HepG2 (cell line): ENCODE results near the gene SLC13A1. TPM values are rescaled to one million over a fixed set of nuclear protein-coding genes. Genes with fewer than 3 reads are reported as not detected.
"Not testable (repeated sequence)": the region's sequence is repeated elsewhere in the genome, so short reads cannot be mapped to it uniquely, and the experiment has no call there.

Source experiments
- ATAC-seq: fragments of 200-7000 bp; cut with Tn5 transposase; 3 replicates; pipeline ENCODE4 v1.9.1; 2020; ENCODE audit warnings: mild to moderate bottlenecking, moderate library complexity
- BruUV-seq: library from RNA; stranded (reverse); fragments of 400-500 nt; replicated peaks from 2 replicates; lab custom pipeline; 2021; lab: Mats Ljungman, UMichigan
- CTCF ChIA-PET: fragments of 300-600 bp; formaldehyde crosslinking; extraction: SDS; loops from one replicate; lab custom pipeline; 2021; ENCODE audit warnings: low total read pairs, inconsistent platforms, low intra/inter-chr PET ratio; lab: Yijun Ruan, JAX
- POLR2A ChIA-PET: fragments of 350-600 bp; sonication (Branson Sonifier 250); formaldehyde crosslinking; loops from one replicate; lab custom pipeline; 2020; ENCODE audit warnings: antibody characterized with exemption, inconsistent platforms; lab: Yijun Ruan, JAX
- DNase-seq: peaks from one replicate; pipeline ENCODE4 v3.0.0-alpha.2; 2015; ENCODE audit warnings: low spot score
- FAIRE-seq: peaks from 3 replicates; lab custom pipeline; 2011; peaks lifted over from hg19 to GRCh38; lab: Jason Lieb, UNC
- H2AFZ ChIP-seq: one replicate; pipeline ENCODE4 v1.6.1; 2011; ENCODE audit warnings: low read length, inconsistent platforms
- H3K27ac ChIP-seq: fragments of 300-600 bp; 3 replicates; pipeline ENCODE4 v1.8.0; 2011; ENCODE audit warnings: mixed run types, mild to moderate bottlenecking, mixed read lengths, low read length, inconsistent platforms; ENCODE audit not compliant: insufficient read depth; ENCODE audit errors: extremely low read length
- H3K27me3 ChIP-seq, 2 experiments: fragments of 200-600 bp in 1 of 2; 2 replicates in 1 of 2; 3 replicates in 1 of 2; pipeline versions ENCODE4 v1.6.0 to v1.8.0; 2011; ENCODE audit warnings: low read length in 2 of 2, mild to moderate bottlenecking in 2 of 2, moderate library complexity in 2 of 2, inconsistent platforms in 1 of 2; ENCODE audit not compliant: insufficient read depth in 2 of 2, control insufficient read depth in 1 of 2
- H3K36me3 ChIP-seq, 2 experiments: fragments of 200-600 bp in 1 of 2; replicated peaks in 1 of 2; 2 replicates in 1 of 2; 3 replicates in 1 of 2; pipeline versions ENCODE4 v1.5.1 to v1.8.0; 2011; ENCODE audit warnings: low read length in 2 of 2, inconsistent platforms in 1 of 2; ENCODE audit not compliant: insufficient read depth in 2 of 2, control insufficient read depth in 1 of 2
- H3K4me1 ChIP-seq: 2 replicates; pipeline ENCODE4 v1.5.1; 2012; ENCODE audit warnings: low read length, inconsistent platforms; ENCODE audit not compliant: insufficient read depth
- H3K4me2 ChIP-seq: 2 replicates; pipeline ENCODE4 v1.6.0; 2011; ENCODE audit warnings: low read depth, low read length, inconsistent platforms
- H3K4me3 ChIP-seq, 3 experiments: fragments of 200-600 bp in 1 of 3; sonication (generic), shearing (Covaris generic) in 1 of 3; replicated peaks in 1 of 3; 2 replicates each; pipeline ENCODE4 v1.5.1; 2011 to 2016; ENCODE audit warnings: low read length in 3 of 3, inconsistent platforms in 2 of 3, low read depth in 2 of 3, mild to moderate bottlenecking in 2 of 3, control low read depth in 1 of 3, mixed read lengths in 1 of 3; ENCODE audit not compliant: insufficient read depth in 1 of 3
- H3K79me2 ChIP-seq: one replicate; pipeline ENCODE4 v1.6.1; 2011; ENCODE audit warnings: low read length, inconsistent platforms; ENCODE audit not compliant: insufficient read depth
- H3K9ac ChIP-seq: 2 replicates; pipeline ENCODE4 v1.6.0; 2011; ENCODE audit warnings: mild to moderate bottlenecking, low read depth, low read length, inconsistent platforms; ENCODE audit not compliant: insufficient read depth
- H3K9me3 ChIP-seq: 2 replicates; pipeline ENCODE4 v1.5.1; 2012; ENCODE audit warnings: mild to moderate bottlenecking, low read length
- H4K20me1 ChIP-seq: 2 replicates; pipeline ENCODE4 v1.6.0; 2011; ENCODE audit warnings: inconsistent platforms, mild to moderate bottlenecking, low read length, moderate library complexity; ENCODE audit not compliant: insufficient read depth
- EP300 ChIP-seq, 3 experiments: sonication (generic) in 1 of 3; formaldehyde crosslinking in 1 of 3; IDR thresholded peaks; 2 replicates each; pipeline versions ENCODE4 v1.5.1 to v1.6.1; 2011 to 2020; ENCODE audit warnings: low read depth in 2 of 3, low read length in 2 of 3, borderline replicate concordance in 1 of 3, improper control_type of control experiment in 1 of 3, mild to moderate bottlenecking in 1 of 3, missing genetic modification reagents in 1 of 3, moderate library complexity in 1 of 3
- HNF4A ChIP-seq: sonication (generic); formaldehyde crosslinking; IDR thresholded peaks from 2 replicates; pipeline ENCODE4 v1.4.0; 2020; ENCODE audit warnings: missing genetic modification reagents
- JUND ChIP-seq: sonication (generic); formaldehyde crosslinking; IDR thresholded peaks from 2 replicates; pipeline ENCODE4 v1.8.0; 2022; ENCODE audit warnings: mild to moderate bottlenecking, missing genetic modification reagents
- KLF9 ChIP-seq: IDR thresholded peaks from 2 replicates; pipeline ENCODE4 v1.6.1; 2016; ENCODE audit warnings: low read depth
- NFAT5 ChIP-seq: sonication (generic); formaldehyde crosslinking; IDR thresholded peaks from 2 replicates; pipeline ENCODE4 v1.4.0; 2020; ENCODE audit warnings: missing genetic modification reagents
- NFKBIZ ChIP-seq: IDR thresholded peaks from 2 replicates; pipeline ENCODE4 v1.6.1; 2018; ENCODE audit warnings: missing genetic modification reagents, missing compliant biosample characterization
- NPAS2 ChIP-seq: sonication (generic); formaldehyde crosslinking; IDR thresholded peaks from 2 replicates; pipeline ENCODE4 v1.8.0; 2022; ENCODE audit warnings: mild to moderate bottlenecking, missing genetic modification reagents, borderline replicate concordance
- UBTF ChIP-seq: sonication (generic); formaldehyde crosslinking; IDR thresholded peaks from 2 replicates; pipeline ENCODE4 v1.4.0; 2020; ENCODE audit warnings: mild to moderate bottlenecking, missing genetic modification reagents
- WGBS: methylation state at CpG from one replicate; pipeline ENCODE4 v1.1.6; 2017; ENCODE audit warnings: low lambda C conversion rate; 5-methylcytosine and 5-hydroxymethylcytosine counted together
- in situ Hi-C: cut with HindIII; loops from 2 replicates; pipeline ENCODE4 v1.10.0; 2017; ENCODE audit warnings: low pct_unique_long_range_greater_than_20kb; ENCODE audit not compliant: extremely low pct_ligation_motif_present
- intact Hi-C: fragments of 100-400 bp; cut with micrococcal nuclease; formaldehyde crosslinking; loops from one replicate; pipeline ENCODE4 v1.10.0; 2022; ENCODE audit not compliant: unreplicated experiment
- polyA plus RNA-seq, 8 experiments: library from polyadenylated mRNA; depleted of rRNA in 3 of 8; stranded (reverse) in 7 of 8; unstranded in 1 of 8; fragments of >200 nt; fragmentation: Illumina TruSeq in 4 of 8; extraction: Trizol in 4 of 8; gene quantifications; 2 replicates each; pipeline versions ENCODE4 v1.2.1 to v1.2.3, GENCODE V29; 2011 to 2016; ENCODE audit warnings: low read depth in 4 of 8, missing spikeins in 1 of 8, mixed read lengths in 1 of 8; ENCODE audit not compliant: insufficient read depth in 1 of 8
- total RNA-seq, 5 experiments: library from RNA; depleted of rRNA; stranded (reverse); fragments of >200 nt; fragmentation: Illumina TruSeq; extraction: Trizol; gene quantifications; 2 replicates each; pipeline ENCODE4 v1.2.3, GENCODE V29; 2016; ENCODE audit warnings: low read depth in 1 of 5

SLC13A1 gene
- total and polyA plus RNA-seq, 2 of the 13 experiments (the other 11 are each of a cell fraction or from before 2014, with no cell fraction given), result not detected

- POLR2A ChIA-PET, result no interaction called here
- no peak overlapping the region for H3K27ac ChIP-seq
- H3K9ac ChIP-seq, result no peak overlapping the region
- H3K4me1 ChIP-seq, result no peaks in the 10 kb centered on the region
- H3K4me3 ChIP-seq, result no peak overlapping the region
- no peaks in the 10 kb centered on the region for H4K20me1 ChIP-seq
- FAIRE-seq (no peak), DNase-seq (no peak)
- CTCF ChIA-PET, result no interaction called here
- H3K36me3 ChIP-seq, result no peaks in the 10 kb centered on the region
- TF ChIP-seq KLF9 (no peak), NPAS2 (CRISPR knock-in tag) (no peak), NFAT5 (CRISPR knock-in tag) (no peak), NFKBIZ (no peak), UBTF (CRISPR knock-in tag) (no peak), EP300 (IDR thresholded peaks at IDR 0.05; ENCODE audit: low read depth in 2 of 2, low read length in 2 of 2) (no peak), EP300 (CRISPR knock-in tag; IDR thresholded peaks at IDR 0.05; ENCODE audit: borderline replicate concordance) (no peak), HNF4A (CRISPR knock-in tag) (no peak), JUND (no peak)
- TF ChIP-seq, all 625 proteins: peak for 0
- WGBS, result 11% methylated on average over 2 of the region's 2 CpGs
- in situ Hi-C loops, result no loop called here
- H3K9me3 ChIP-seq, result no peaks in the 10 kb centered on the region
- H3K27me3 ChIP-seq, result no peaks in the 10 kb centered on the region
- no peak for ATAC-seq
- no peak overlapping the region for H2AFZ ChIP-seq
- no peak overlapping the region for H3K4me2 ChIP-seq
- intact Hi-C loops, result no loop called here
- H3K79me2 ChIP-seq, result no peaks in the 10 kb centered on the region
- BruUV-seq, result no TSS peak
Measured at GRCh38 chr7:123090456-123090855, 109.3 kb downstream of the SLC13A1 start.

GRCh38 chr7:123086910-123087309 is 112.9 kb downstream of the SLC13A1 start:
- H3K4me3 ChIP-seq, H3K9ac ChIP-seq, H3K4me2 ChIP-seq, CTCF ChIA-PET, POLR2A ChIA-PET, H3K79me2 ChIP-seq, FAIRE-seq, H3K27me3 ChIP-seq, H3K9me3 ChIP-seq, in situ Hi-C loops, H3K4me1 ChIP-seq, H2AFZ ChIP-seq, BruUV-seq, H4K20me1 ChIP-seq, H3K36me3 ChIP-seq, H3K27ac ChIP-seq, intact Hi-C loops, ATAC-seq, DNase-seq: not testable (repeated sequence)
- 54% methylated on average over 1 of the region's 1 CpG for WGBS
